H1 (cell line): ENCODE data around the gene SLC5A4. TPM values are rescaled to one million over a fixed set of nuclear protein-coding genes. Genes with fewer than 3 reads are reported as not detected.

Experiments used
- SAP30 ChIP-seq: fragments of 300-600 bp; sonication (generic); IDR thresholded peaks from 2 replicates; pipeline ENCODE4 v1.7.1; 2012; ENCODE audit warnings: low read length, moderate library complexity, mild to moderate bottlenecking, inconsistent platforms; ENCODE audit not compliant: insufficient read depth, insufficient replicate concordance
- SIN3A ChIP-seq, 2 experiments: IDR thresholded peaks in 1 of 2; conservative IDR thresholded peaks in 1 of 2; 2 replicates each; pipeline ENCODE4 v1.6.1; 2011 to 2012; ENCODE audit warnings: low read length in 2 of 2, improper control_type of control experiment in 1 of 2, low read depth in 1 of 2, mild to moderate bottlenecking in 1 of 2
- TAF1 ChIP-seq: IDR thresholded peaks from 2 replicates; pipeline ENCODE4 v1.6.1; 2011; ENCODE audit warnings: mild to moderate bottlenecking, low read depth, low read length
- polyA plus RNA-seq, 7 experiments: library from polyadenylated mRNA; depleted of rRNA in 3 of 7; stranded (reverse) in 5 of 7; unstranded in 2 of 7; fragments of >200 nt in 5 of 7; fragments of 200-250 nt in 2 of 7; gene quantifications; 1 replicate in 5 of 7; 2 replicates in 1 of 7; 4 replicates in 1 of 7; pipeline versions ENCODE4 v1.2.1 to v1.2.3, GENCODE V29; 2011 to 2013; ENCODE audit warnings: missing spikeins in 2 of 7, mixed read lengths in 2 of 7
- total RNA-seq: library from RNA; stranded (reverse); fragmentation: NEBNext Ultra II Directional; extraction: Animal tissue kit (Norgen Biotek cat#: 25700); gene quantifications from 2 replicates; pipeline ENCODE4 v1.2.1, GENCODE V29; 2021

SLC5A4 gene
- total and polyA plus RNA-seq, 2 of the 8 experiments (the other 6 are each of a cell fraction or from before 2014, with no cell fraction given), result 0.17 TPM; not detected in 1

DNA sequence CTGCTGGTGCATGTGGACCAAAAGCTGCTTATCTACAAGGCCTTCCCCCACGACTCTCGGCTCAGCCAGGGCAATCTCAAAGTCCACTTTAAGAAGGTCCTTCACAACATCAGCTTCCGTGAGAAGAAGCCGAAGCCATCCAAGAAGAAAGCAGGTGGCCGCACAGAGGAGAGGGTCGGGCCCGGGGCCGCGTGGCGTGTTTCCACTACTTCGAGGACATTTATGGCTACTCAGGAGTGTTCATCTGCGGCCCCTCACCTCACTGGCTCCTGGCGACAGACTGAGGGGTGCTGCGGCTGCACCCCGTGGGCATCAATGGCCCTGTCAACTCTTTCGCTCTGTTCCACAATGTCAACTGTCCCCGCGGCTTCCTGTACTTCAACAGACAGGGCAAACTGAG is 16.2 kb upstream of the SLC5A4 start (continued):
- TF ChIP-seq SAP30 (no peak), SIN3A (conservative IDR thresholded peaks at IDR 0.05 in 1 of 2, IDR thresholded peaks at IDR 0.05 in 1 of 2; ENCODE audit: low read depth in 1 of 2, low read length in 2 of 2) (no peak), TAF1 (no peak)
- TF ChIP-seq, all 59 proteins: peak for 0
